Loucy (cell line): ENCODE measurements around the gene FYN.
"Not testable (repeated sequence)": the region's sequence is repeated elsewhere in the genome, so short reads cannot be mapped to it uniquely, and the experiment has no call there.

Experiments
- H2AFZ ChIP-seq: fragments of 200-600 bp; sonication (generic); 2 replicates; pipeline ENCODE4 v1.6.0; 2016; ENCODE audit warnings: antibody characterized with exemption, mild to moderate bottlenecking, low read length, moderate library complexity
- H3F3A ChIP-seq: fragments of 200-600 bp; 2 replicates; pipeline ENCODE4 v1.6.0; 2016; ENCODE audit warnings: antibody characterized with exemption, low read depth, mild to moderate bottlenecking
- H3K27me3 ChIP-seq: fragments of 200-600 bp; sonication (generic); 2 replicates; pipeline ENCODE4 v1.6.1; 2014; ENCODE audit warnings: low read length, mild to moderate bottlenecking; ENCODE audit not compliant: insufficient read depth, poor library complexity, severe bottlenecking
- H3K36me3 ChIP-seq: fragments of 200-600 bp; sonication (generic); 2 replicates; pipeline ENCODE4 v1.6.1; 2016; ENCODE audit warnings: low read length; ENCODE audit not compliant: insufficient read depth
- H3K4me1 ChIP-seq: fragments of 200-600 bp; sonication (generic); 2 replicates; pipeline ENCODE4 v1.5.1; 2014; ENCODE audit warnings: low read length, mild to moderate bottlenecking; ENCODE audit not compliant: insufficient read depth, poor library complexity, severe bottlenecking
- H3K4me2 ChIP-seq: fragments of 200-600 bp; sonication (generic); 2 replicates; pipeline ENCODE4 v1.6.0; 2014; ENCODE audit warnings: antibody characterized with exemption, low read length, low read depth, mild to moderate bottlenecking; ENCODE audit not compliant: poor library complexity, severe bottlenecking
- H3K4me3 ChIP-seq: fragments of 200-600 bp; sonication (generic); 2 replicates; pipeline ENCODE4 v1.5.1; 2014; ENCODE audit warnings: low read length, mild to moderate bottlenecking, mixed read lengths; ENCODE audit not compliant: poor library complexity, severe bottlenecking
- H3K79me2 ChIP-seq: fragments of 200-600 bp; sonication (generic); 2 replicates; pipeline ENCODE4 v1.6.1; 2014; ENCODE audit warnings: low read length; ENCODE audit not compliant: insufficient read depth
- H3K9ac ChIP-seq: fragments of 200-600 bp; sonication (generic); 2 replicates; pipeline ENCODE4 v1.6.0; 2014; ENCODE audit warnings: mild to moderate bottlenecking, low read depth, low read length, moderate library complexity; ENCODE audit not compliant: poor library complexity, severe bottlenecking
- H3K9me2 ChIP-seq: fragments of 200-600 bp; sonication (generic); replicated peaks from 2 replicates; pipeline ENCODE4 v1.6.1; 2016; ENCODE audit warnings: low read depth, low read length, mixed read lengths
- H3K9me3 ChIP-seq: fragments of 200-600 bp; sonication (generic); 2 replicates; pipeline ENCODE4 v1.6.1; 2014; ENCODE audit warnings: mild to moderate bottlenecking, antibody characterized with exemption, low read length, low read depth; ENCODE audit not compliant: insufficient read depth
- H4K20me1 ChIP-seq: fragments of 200-600 bp; sonication (generic); 2 replicates; pipeline ENCODE4 v1.6.0; 2014; ENCODE audit warnings: antibody characterized with exemption, low read length, mild to moderate bottlenecking; ENCODE audit not compliant: insufficient read depth, poor library complexity, severe bottlenecking
- CTCF ChIP-seq: fragments of 200-600 bp; sonication (generic); conservative IDR thresholded peaks from 2 replicates; pipeline ENCODE4 v1.5.1; 2014; ENCODE audit warnings: mild to moderate bottlenecking, antibody characterized with exemption, low read length
- EZH2phosphoT487 ChIP-seq: fragments of 200-600 bp; IDR thresholded peaks from 2 replicates; pipeline ENCODE4 v1.6.1; 2018; ENCODE audit warnings: antibody characterized with exemption, mild to moderate bottlenecking, moderate library complexity, borderline replicate concordance

FYN gene

GRCh38 chr6:111892431-111892830, 19.2 kb upstream of the FYN start:
- no peaks in the 10 kb centered on the region for H3K79me2 ChIP-seq
- no peak overlapping the region for H2AFZ ChIP-seq
- no peaks in the 10 kb centered on the region for H3K27me3 ChIP-seq
- no peaks in the 10 kb centered on the region for H3F3A ChIP-seq
- H3K4me2 ChIP-seq: no peak overlapping the region
- H3K9me2 ChIP-seq: no peaks in the 10 kb centered on the region
- no peaks in the 10 kb centered on the region for H3K36me3 ChIP-seq
- no peak overlapping the region for H3K4me3 ChIP-seq
- TF ChIP-seq CTCF (no peak), EZH2phosphoT487 (no peak)
- no peak overlapping the region for H3K9ac ChIP-seq
- H3K4me1 ChIP-seq: no peaks in the 10 kb centered on the region
- H4K20me1 ChIP-seq: no peaks in the 10 kb centered on the region
- H3K9me3 ChIP-seq: no peaks in the 10 kb centered on the region

- H3K4me3 ChIP-seq: no peak overlapping the region
- no peaks in the 10 kb centered on the region for H3K79me2 ChIP-seq
- TF ChIP-seq EZH2phosphoT487 (no peak), CTCF (no peak)
- H3K4me2 ChIP-seq: no peak overlapping the region
- no peaks in the 10 kb centered on the region for H3K9me2 ChIP-seq
- no peak overlapping the region for H2AFZ ChIP-seq
- H3K9ac ChIP-seq: no peak overlapping the region
- H3K4me1 ChIP-seq: no peaks in the 10 kb centered on the region
- H3F3A ChIP-seq: no peaks in the 10 kb centered on the region
- no peaks in the 10 kb centered on the region for H3K36me3 ChIP-seq
- no peaks in the 10 kb centered on the region for H3K27me3 ChIP-seq
- H4K20me1 ChIP-seq: no peaks in the 10 kb centered on the region
- H3K9me3 ChIP-seq: no peaks in the 10 kb centered on the region
Measured at GRCh38 chr6:111890988-111891387, 17.7 kb upstream of the FYN start.

GRCh38 chr6:111888928-111889695, 15.9 kb upstream of the FYN start:
- H2AFZ ChIP-seq: 0 out of 2 replicates have a peak overlapping the region, but pooled peaks have one; percentile 2
- H3K4me1 ChIP-seq: no peaks in the 10 kb centered on the region
- no peaks in the 10 kb centered on the region for H4K20me1 ChIP-seq
- no peak overlapping the region for H3K9ac ChIP-seq
- no peaks in the 10 kb centered on the region for H3K9me3 ChIP-seq
- no peaks in the 10 kb centered on the region for H3F3A ChIP-seq
- no peak overlapping the region for H3K4me2 ChIP-seq
- H3K4me3 ChIP-seq: no peak overlapping the region
- H3K36me3 ChIP-seq: no peaks in the 10 kb centered on the region
- no peaks in the 10 kb centered on the region for H3K9me2 ChIP-seq
- no peaks in the 10 kb centered on the region for H3K27me3 ChIP-seq
- H3K79me2 ChIP-seq: no peaks in the 10 kb centered on the region
- TF ChIP-seq EZH2phosphoT487 (no peak), CTCF (no peak)

GRCh38 chr6:111886793-111887192, 13.5 kb upstream of the FYN start:
- not testable (repeated sequence) for H3K27me3 ChIP-seq, H3K9me3 ChIP-seq, H3F3A ChIP-seq, H3K79me2 ChIP-seq, H3K9ac ChIP-seq, H3K4me2 ChIP-seq, H3K4me3 ChIP-seq, H2AFZ ChIP-seq, H4K20me1 ChIP-seq, H3K4me1 ChIP-seq, H3K9me2 ChIP-seq, H3K36me3 ChIP-seq
